Measurements from ENCODE around the gene DUSP9.

DUSP9 gene

GRCh38 chrX:153649915-153650782 lies 3.1 kb downstream of the DUSP9 start:
- H3K27ac ChIP-seq (ENCODE audit: low read depth, low read length), result no peak overlapping the region
- no peaks in the 10 kb centered on the region for H3K36me3 ChIP-seq (ENCODE audit: control insufficient read depth, insufficient read depth, low read length)
- H3K9ac ChIP-seq (ENCODE audit: low read length), result no peak overlapping the region
- H3K27me3 ChIP-seq (ENCODE audit: control insufficient read depth, insufficient read depth, low read length), result peaks cover 28% of the 10 kb centered on the region
- no peak overlapping the region for H3K4me3 ChIP-seq (ENCODE audit: low read length)
- no peaks in the 10 kb centered on the region for H3K4me1 ChIP-seq (ENCODE audit: control insufficient read depth, insufficient read depth, low read length)

- H3K36me3 ChIP-seq (ENCODE audit: control insufficient read depth, insufficient read depth, low read length), result no peaks in the 10 kb centered on the region
Measured at GRCh38 chrX:153650959-153651358, 4.0 kb downstream of the DUSP9 start.

GRCh38 chrX:153651540-153652079 lies 4.6 kb downstream of the DUSP9 start:
- Histone ChIP-seq H3K4me1 (ENCODE audit: control insufficient read depth, insufficient read depth, low read length) (no peaks in the 10 kb centered on the region), H3K36me3 (ENCODE audit: control insufficient read depth, insufficient read depth, low read length) (no peaks in the 10 kb centered on the region), H3K27me3 (ENCODE audit: control insufficient read depth, insufficient read depth, low read length) (peaks cover 18% of the 10 kb centered on the region), H3K9ac (ENCODE audit: low read length) (no peak overlapping the region), H3K4me3 (ENCODE audit: low read length) (no peak overlapping the region), H3K27ac (ENCODE audit: low read depth, low read length) (no peak overlapping the region)

More at GRCh38 chrX:153650959-153651358, 4.0 kb downstream of the DUSP9 start:
- H3K27ac ChIP-seq (ENCODE audit: low read depth, low read length), result no peak overlapping the region
- no peaks in the 10 kb centered on the region for H3K4me1 ChIP-seq (ENCODE audit: control insufficient read depth, insufficient read depth, low read length)
- H3K9ac ChIP-seq (ENCODE audit: low read length), result no peak overlapping the region
- H3K27me3 ChIP-seq (ENCODE audit: control insufficient read depth, insufficient read depth, low read length), result peaks cover 24% of the 10 kb centered on the region
- no peak overlapping the region for H3K4me3 ChIP-seq (ENCODE audit: low read length)

- Histone ChIP-seq H3K4me1 (ENCODE audit: control insufficient read depth, insufficient read depth, low read length) (no peaks in the 10 kb centered on the region), H3K9ac (ENCODE audit: low read length) (no peak overlapping the region), H3K27me3 (ENCODE audit: control insufficient read depth, insufficient read depth, low read length) (peaks cover 8% of the 10 kb centered on the region), H3K4me3 (ENCODE audit: low read length) (no peak overlapping the region), H3K36me3 (ENCODE audit: control insufficient read depth, insufficient read depth, low read length) (no peaks in the 10 kb centered on the region), H3K27ac (ENCODE audit: low read depth, low read length) (no peak overlapping the region)
Measured at GRCh38 chrX:153653556-153653955, 6.6 kb downstream of the DUSP9 start.

DNA sequence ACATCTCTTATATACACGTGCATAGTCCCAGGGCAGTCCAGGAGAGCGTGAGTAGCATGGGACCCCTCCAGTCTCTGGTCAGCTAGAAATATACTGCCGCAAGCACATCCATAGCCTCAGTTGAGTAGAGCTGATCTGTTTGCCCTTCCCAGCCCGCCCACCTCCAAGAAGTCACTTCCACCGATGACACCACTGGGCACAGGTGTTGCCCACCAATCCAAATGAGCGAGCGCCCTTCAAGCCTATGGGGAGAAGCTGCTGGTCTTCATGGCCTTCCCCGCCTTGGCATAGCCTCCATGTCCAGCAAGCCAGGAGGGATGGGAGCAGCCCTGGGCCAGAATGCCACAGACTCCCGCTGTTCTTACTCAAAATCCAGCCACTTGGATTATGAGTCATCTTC lies 10.2 kb downstream of the DUSP9 start:
- no peaks in the 10 kb centered on the region for H3K4me1 ChIP-seq (ENCODE audit: control insufficient read depth, insufficient read depth, low read length)
- no peaks in the 10 kb centered on the region for H3K27me3 ChIP-seq (ENCODE audit: control insufficient read depth, insufficient read depth, low read length)
- H3K9ac ChIP-seq (ENCODE audit: low read length), result no peak overlapping the region
- H3K4me3 ChIP-seq (ENCODE audit: low read length), result no peak overlapping the region
- H3K36me3 ChIP-seq (ENCODE audit: control insufficient read depth, insufficient read depth, low read length), result no peaks in the 10 kb centered on the region
- H3K27ac ChIP-seq (ENCODE audit: low read depth, low read length), result no peak overlapping the region

DNA sequence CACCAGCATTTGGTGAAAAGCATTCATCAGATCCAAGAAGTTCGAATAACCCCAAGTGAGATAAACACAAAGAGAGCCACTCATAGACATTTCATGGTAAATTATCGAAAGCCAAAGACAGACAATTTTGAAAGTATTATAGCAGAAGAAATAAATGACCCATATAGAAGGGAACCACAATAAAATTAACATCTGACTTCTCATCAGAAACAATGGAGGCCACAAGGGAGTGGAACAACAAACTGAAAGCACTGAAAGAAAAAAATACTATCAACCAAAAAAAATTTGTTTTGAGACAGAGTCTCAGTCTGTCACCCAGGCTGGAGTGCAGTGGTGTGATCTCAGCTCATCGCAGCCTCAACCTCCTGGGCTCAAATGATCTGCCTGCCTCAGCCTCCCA lies 12.3 kb downstream of the DUSP9 start:
- no peak overlapping the region for H3K4me3 ChIP-seq (ENCODE audit: low read length)
- H3K9ac ChIP-seq (ENCODE audit: low read length), result no peak overlapping the region
- H3K27ac ChIP-seq (ENCODE audit: low read depth, low read length), result no peak overlapping the region
- no peaks in the 10 kb centered on the region for H3K36me3 ChIP-seq (ENCODE audit: control insufficient read depth, insufficient read depth, low read length)
- H3K27me3 ChIP-seq (ENCODE audit: control insufficient read depth, insufficient read depth, low read length), result no peaks in the 10 kb centered on the region
- no peaks in the 10 kb centered on the region for H3K4me1 ChIP-seq (ENCODE audit: control insufficient read depth, insufficient read depth, low read length)

GRCh38 chrX:153662266-153662665 lies 15.3 kb downstream of the DUSP9 start:
- H3K4me1 ChIP-seq (ENCODE audit: control insufficient read depth, insufficient read depth, low read length), result no peaks in the 10 kb centered on the region
- no peak overlapping the region for H3K9ac ChIP-seq (ENCODE audit: low read length)
- no peak overlapping the region for H3K27ac ChIP-seq (ENCODE audit: low read depth, low read length)
- H3K4me3 ChIP-seq (ENCODE audit: low read length), result peak overlapping the region; percentile 8
- H3K27me3 ChIP-seq (ENCODE audit: control insufficient read depth, insufficient read depth, low read length), result no peaks in the 10 kb centered on the region
- H3K36me3 ChIP-seq (ENCODE audit: control insufficient read depth, insufficient read depth, low read length), result no peaks in the 10 kb centered on the region

DNA sequence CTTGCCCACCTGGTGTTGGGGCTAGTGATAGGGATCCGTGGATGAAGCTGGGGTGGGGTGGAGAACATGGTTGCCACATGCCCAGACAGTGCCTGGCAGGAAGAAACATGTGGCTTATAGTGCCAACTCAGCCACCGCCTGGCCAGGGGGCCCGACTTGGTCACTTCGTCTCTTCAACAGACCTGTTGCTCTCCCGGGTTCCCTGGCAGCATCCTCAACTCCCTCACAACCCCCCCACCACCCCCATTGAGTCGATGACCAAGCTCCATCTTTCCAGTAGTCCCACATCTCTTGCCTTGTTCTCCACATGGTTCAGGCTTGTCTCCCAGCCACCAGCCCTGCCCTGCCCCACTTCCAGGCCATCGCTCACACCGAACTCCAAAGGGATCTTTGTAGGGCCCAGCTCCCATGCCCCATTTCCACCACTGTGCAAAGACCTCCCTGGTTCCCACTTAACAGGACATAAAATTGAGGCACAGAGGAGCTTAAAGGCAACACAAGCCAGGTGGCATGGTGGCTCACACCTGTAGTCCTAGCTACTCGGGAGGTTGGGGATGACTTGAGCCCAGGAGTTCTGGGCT lies 18.8 kb downstream of the DUSP9 start:
- Histone ChIP-seq H3K27ac (ENCODE audit: low read depth, low read length) (no peak overlapping the region), H3K9ac (ENCODE audit: low read length) (no peak overlapping the region), H3K4me1 (ENCODE audit: control insufficient read depth, insufficient read depth, low read length) (no peaks in the 10 kb centered on the region), H3K4me3 (ENCODE audit: low read length) (no peak overlapping the region), H3K36me3 (ENCODE audit: control insufficient read depth, insufficient read depth, low read length) (no peaks in the 10 kb centered on the region), H3K27me3 (ENCODE audit: control insufficient read depth, insufficient read depth, low read length) (peaks cover 5% of the 10 kb centered on the region)

DNA sequence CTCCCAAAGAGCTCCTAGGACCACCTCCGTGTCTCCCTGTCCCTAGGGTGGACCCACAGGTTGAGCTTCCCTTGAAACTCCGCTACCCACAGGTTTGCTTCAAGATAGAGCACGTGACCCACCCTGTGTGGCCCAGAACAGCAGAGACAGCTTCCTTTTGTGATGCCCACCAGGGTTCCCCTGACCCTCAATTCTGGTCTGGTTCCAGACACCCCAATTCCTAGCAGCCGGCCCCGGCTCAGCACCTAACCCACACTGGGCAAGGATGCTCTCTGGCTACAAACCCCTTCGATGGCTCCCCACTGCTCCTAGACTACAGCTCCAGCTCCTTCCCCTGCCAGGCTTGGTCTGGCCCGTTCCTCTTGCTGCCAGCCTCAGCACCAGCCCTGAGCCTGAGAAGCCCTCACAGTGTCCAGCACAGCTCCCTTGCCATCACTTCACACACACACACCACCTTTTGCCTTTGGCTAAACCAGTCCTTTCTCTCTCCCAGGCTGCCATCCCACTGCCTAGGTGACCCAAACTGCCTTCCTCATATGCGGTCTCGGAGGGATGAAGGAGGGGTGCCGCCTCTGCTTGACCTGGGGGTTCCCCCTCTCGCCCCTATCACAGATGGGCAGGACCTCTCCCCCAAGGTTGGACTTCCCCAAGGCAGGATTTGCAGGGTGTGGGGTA lies 20.4 kb downstream of the DUSP9 start:
- H3K27me3 ChIP-seq (ENCODE audit: control insufficient read depth, insufficient read depth, low read length), result peaks cover 17% of the 10 kb centered on the region
- no peak overlapping the region for H3K4me3 ChIP-seq (ENCODE audit: low read length)
- H3K4me1 ChIP-seq (ENCODE audit: control insufficient read depth, insufficient read depth, low read length), result no peaks in the 10 kb centered on the region
- no peak overlapping the region for H3K9ac ChIP-seq (ENCODE audit: low read length)
- no peaks in the 10 kb centered on the region for H3K36me3 ChIP-seq (ENCODE audit: control insufficient read depth, insufficient read depth, low read length)
- H3K27ac ChIP-seq (ENCODE audit: low read depth, low read length), result no peak overlapping the region

DNA sequence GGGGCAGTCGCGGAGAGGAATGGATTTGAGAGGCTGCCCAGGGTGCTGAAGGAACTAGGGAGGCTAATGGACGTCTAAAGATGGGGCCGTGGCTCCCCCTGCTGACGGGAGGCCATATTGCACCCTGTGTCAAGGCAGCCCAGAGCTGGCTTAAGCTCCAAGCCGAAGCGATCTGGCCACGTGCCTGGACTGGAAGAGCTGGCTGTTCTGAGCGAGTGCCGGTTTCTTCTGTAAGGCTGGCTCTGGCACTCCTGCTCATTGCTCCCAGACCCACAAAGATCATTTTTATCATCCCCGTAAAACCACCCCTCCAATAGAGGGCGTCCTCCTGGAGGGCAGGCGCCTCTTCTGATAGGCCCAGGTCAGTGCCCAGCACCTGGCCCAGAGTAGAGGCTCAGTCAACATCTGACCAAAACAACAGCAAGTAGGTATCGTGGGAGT lies 21.0 kb downstream of the DUSP9 start:
- peak overlapping the region; percentile 70 for H3K27ac ChIP-seq (ENCODE audit: low read depth, low read length)
- H3K36me3 ChIP-seq (ENCODE audit: control insufficient read depth, insufficient read depth, low read length), result no peaks in the 10 kb centered on the region
- no peak overlapping the region for H3K4me3 ChIP-seq (ENCODE audit: low read length)
- H3K4me1 ChIP-seq (ENCODE audit: control insufficient read depth, insufficient read depth, low read length), result no peaks in the 10 kb centered on the region
- peaks cover 17% of the 10 kb centered on the region for H3K27me3 ChIP-seq (ENCODE audit: control insufficient read depth, insufficient read depth, low read length)
- no peak overlapping the region for H3K9ac ChIP-seq (ENCODE audit: low read length)

DNA sequence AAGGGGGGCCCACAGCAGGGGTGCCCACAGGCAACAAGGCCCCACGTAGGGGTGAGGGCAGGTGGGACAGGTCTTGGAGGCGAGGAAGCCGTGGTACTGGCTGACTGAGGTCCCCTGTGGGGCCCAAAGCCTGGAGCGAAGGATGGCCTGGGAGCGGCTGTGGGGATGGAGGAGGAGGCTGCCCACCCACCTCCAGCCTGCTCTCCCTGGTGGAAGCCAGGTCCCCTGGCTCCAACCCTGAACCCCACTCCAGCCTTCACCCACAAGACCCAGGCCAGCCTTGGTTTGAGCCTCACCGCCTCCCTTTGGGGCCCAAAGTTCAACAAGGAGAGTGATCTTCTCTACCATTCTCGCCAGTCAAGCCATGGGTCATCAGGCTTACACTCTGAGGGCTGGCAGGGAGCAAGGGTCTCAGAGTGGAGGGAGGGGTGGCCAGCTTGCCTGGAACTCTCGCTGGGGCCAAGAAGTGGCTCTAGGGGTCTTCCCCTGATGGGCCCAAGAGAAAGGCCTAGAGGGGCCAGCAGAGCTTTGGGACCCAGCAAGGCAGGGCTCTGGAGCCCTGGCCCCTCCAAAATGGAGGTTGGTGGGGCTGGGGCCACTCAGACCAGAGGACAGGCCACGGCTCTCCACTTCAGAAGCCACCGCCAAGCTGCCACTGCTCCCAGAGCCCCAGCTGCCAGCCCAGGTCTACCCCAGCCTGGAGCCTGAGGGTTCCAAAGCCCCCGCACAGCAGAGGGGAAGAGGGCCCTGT lies 21.6 kb downstream of the DUSP9 start:
- Histone ChIP-seq H3K27me3 (ENCODE audit: control insufficient read depth, insufficient read depth, low read length) (peaks cover 17% of the 10 kb centered on the region), H3K4me1 (ENCODE audit: control insufficient read depth, insufficient read depth, low read length) (no peaks in the 10 kb centered on the region), H3K4me3 (ENCODE audit: low read length) (no peak overlapping the region), H3K9ac (ENCODE audit: low read length) (no peak overlapping the region), H3K36me3 (ENCODE audit: control insufficient read depth, insufficient read depth, low read length) (no peaks in the 10 kb centered on the region), H3K27ac (ENCODE audit: low read depth, low read length) (peak overlapping the region; percentile 70)

Measured in rectal smooth muscle tissue (tissue), 1 donor.